AG10803 (cell line): ENCODE data around the gene DOCK1.

Source experiments
- DNase-seq: peaks from one replicate; pipeline ENCODE4 v3.0.0; 2010; ENCODE audit warnings: low read depth
- H3K4me3 ChIP-seq: 2 replicates; pipeline ENCODE4 v1.5.1; 2011; ENCODE audit warnings: mild to moderate bottlenecking, low read length, control low read depth
- CTCF ChIP-seq: conservative IDR thresholded peaks from 2 replicates; pipeline ENCODE4 v1.5.1; 2011; ENCODE audit warnings: mild to moderate bottlenecking, low read length, control low read depth, inconsistent platforms

The DOCK1 gene

DNA sequence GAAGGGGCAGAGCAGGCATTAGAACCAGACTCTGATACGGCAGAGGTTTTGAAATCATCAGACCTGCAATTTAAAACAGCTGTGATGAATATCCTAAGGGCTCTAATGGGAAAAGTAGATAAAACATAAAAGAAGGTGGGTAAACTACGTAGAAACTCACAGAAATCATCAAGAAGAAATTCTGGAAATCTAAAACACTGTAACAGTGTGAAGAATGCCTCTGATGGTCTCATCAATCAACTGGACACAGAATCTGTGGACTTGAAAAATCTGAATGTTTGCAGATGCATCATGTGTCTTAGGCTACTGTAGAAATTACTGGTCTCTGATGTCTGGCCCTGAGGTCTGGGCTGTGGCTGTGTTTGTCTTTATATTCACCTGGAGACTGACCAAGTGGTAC, 470.8 kb downstream of the DOCK1 start:
- H3K4me3 ChIP-seq, result no peak overlapping the region
- DNase-seq, result no peak
- TF ChIP-seq CTCF, result no peak

DNA sequence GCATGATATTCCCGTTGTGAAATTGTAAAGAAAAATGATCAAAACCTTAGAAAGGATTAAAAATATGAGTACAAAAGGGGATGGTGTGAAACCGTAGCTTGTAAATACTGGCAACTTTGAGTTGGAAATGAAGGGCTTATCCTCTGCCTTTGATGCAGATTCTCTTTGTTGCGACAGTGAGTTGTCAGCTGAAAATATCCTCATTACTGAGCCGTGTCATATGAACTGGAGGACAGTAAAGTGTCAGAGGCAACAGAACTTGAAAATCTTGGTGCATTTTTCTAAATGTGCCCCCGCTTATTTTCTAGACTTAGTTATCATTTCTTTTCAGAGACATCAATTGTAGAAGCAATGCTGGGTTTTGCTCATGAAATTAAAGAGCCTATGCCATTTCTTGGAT, 473.4 kb downstream of the DOCK1 start:
- no peak overlapping the region for H3K4me3 ChIP-seq
- TF ChIP-seq CTCF, result no peak
- DNase-seq, result no peak

- no peak for TF ChIP-seq CTCF
- DNase-seq, result no peak
- no peak overlapping the region for H3K4me3 ChIP-seq
Measured at GRCh38 chr10:127384532-127384931, 479.3 kb downstream of the DOCK1 start.

GRCh38 chr10:127385066-127385465, 479.8 kb downstream of the DOCK1 start:
- no peak overlapping the region for H3K4me3 ChIP-seq
- DNase-seq, result no peak
- no peak for TF ChIP-seq CTCF

- no peak for DNase-seq
- no peak for TF ChIP-seq CTCF
- no peak overlapping the region for H3K4me3 ChIP-seq
Measured at GRCh38 chr10:127386606-127387327, 481.5 kb downstream of the DOCK1 start.

GRCh38 chr10:127391875-127392274, 486.6 kb downstream of the DOCK1 start:
- H3K4me3 ChIP-seq, result no peak overlapping the region
- TF ChIP-seq CTCF, result no peak
- no peak for DNase-seq
